Stomach (tissue), 4 donors: Measurements from ENCODE around the gene NEU3.

Source experiments
- CTCF ChIP-seq, 7 experiments: fragments of 450-650 bp in 4 of 7; fragments of 200-600 bp in 3 of 7; sonication (generic) in 3 of 7; IDR thresholded peaks; one replicate each; pipeline ENCODE4 v1.5.1; 2016 to 2019; ENCODE audit warnings: antibody characterized with exemption in 7 of 7, control low read depth in 2 of 7, mild to moderate bottlenecking in 1 of 7
- EP300 ChIP-seq: sonication (generic); formaldehyde crosslinking; IDR thresholded peaks from one replicate; pipeline ENCODE4 v1.6.1; 2017; ENCODE audit warnings: antibody characterized with exemption

- no peak for TF ChIP-seq EP300
- TF ChIP-seq CTCF (IDR thresholded peaks at IDR 0.05) = peak in 5 of 7 experiments; percentile 52 to 71 (median 63)
Measured at GRCh38 chr11:75031771-75032549, 43.2 kb downstream of the NEU3 start.
